A549 treated with ZK216348 at 1 μM for 4 hours (cell line): Measurements from ENCODE around the gene PTMA. TPM values are rescaled to one million over a fixed set of nuclear protein-coding genes. Genes with fewer than 3 reads are reported as not detected.

Experiments
- total RNA-seq: library from RNA; stranded (reverse); fragments of 200-300 nt; extraction: Qiagen RNA extraction; gene quantifications from 5 replicates; pipeline ENCODE4 v1.2.3, GENCODE V29; 2022; ENCODE audit warnings: low read depth

Gene PTMA
- total RNA-seq = 1,592 to 1,810 TPM (median 1,697 TPM) in 5 replicates

DNA sequence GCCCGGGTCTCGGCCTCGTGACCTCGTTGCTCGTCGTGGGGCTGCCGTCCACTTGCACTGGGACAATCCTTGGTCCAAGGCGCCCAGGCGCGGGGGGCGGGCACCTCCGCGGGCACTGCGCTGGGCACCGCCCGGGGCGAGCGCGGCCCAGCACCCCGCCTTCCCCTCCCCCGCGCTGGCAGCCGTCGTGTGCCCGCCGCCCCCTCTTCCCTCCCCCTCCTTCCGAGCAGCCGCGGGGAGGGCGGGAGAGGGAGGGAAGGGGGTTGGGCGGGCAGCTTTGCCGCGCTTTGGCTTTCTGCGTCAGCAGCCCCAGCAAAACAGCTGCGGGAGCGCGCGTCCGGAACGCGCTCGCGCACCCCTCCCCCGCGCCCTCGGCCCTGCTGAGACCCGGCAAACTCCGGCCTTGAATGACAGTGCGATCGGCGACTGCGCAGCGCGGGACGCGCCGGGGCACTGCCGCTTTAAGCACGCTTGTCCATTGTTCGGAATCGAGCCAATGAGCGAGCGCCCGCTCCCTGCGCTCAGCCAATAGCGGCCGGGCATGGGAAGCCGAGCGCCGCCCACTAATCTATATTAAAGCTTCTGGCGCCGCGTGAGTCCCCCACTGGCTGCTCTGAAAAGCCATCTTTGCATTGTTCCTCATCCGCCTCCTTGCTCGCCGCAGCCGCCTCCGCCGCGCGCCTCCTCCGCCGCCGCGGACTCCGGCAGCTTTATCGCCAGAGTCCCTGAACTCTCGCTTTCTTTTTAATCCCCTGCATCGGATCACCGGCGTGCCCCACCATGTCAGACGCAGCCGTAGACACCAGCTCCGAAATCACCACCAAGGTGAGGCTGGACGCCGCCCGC lies at the start of gene PTMA:
Gene PTMA, plus strand, starts transcription at position 599 of the 846 bp plus-strand sequence. Its CDS starts 182 bp downstream, at position 781.

Other genes starting within 250 kb of the PTMA start
- 751 to 1,006 TPM (median 785 TPM) in 5 replicates for gene NCL, start 244.0 kb upstream of the PTMA start, total RNA-seq
- not detected in 5 replicates for gene NMUR1, start 178.1 kb upstream of the PTMA start, total RNA-seq
- not detected in 5 replicates for gene TEX44, start 115.7 kb upstream of the PTMA start, total RNA-seq
- 19.6 to 25.5 TPM (median 24.0 TPM) in 5 replicates for gene PDE6D, start 72.8 kb downstream of the PTMA start, total RNA-seq
- gene COPS7B, start 77.9 kb downstream of the PTMA start, total RNA-seq = 32.5 to 44.3 TPM (median 40.2 TPM) in 5 replicates
- 0.14 to 0.41 TPM (median 0.24 TPM) in 3 of 5 replicates, not detected in the others for gene NPPC, start 217.9 kb downstream of the PTMA start, total RNA-seq